Epithelial cell of proximal tubule (primary cell): Measurements from ENCODE around the gene VSTM4. TPM values are rescaled to one million over a fixed set of nuclear protein-coding genes. Genes with fewer than 3 reads are reported as not detected.

Experiments used
- DNase-seq: peaks from one replicate; pipeline ENCODE4 v3.0.0-alpha.2; 2011; ENCODE audit warnings: low read depth
- H3K4me3 ChIP-seq: 2 replicates; pipeline ENCODE4 v1.5.1; 2011; ENCODE audit warnings: low read depth, mild to moderate bottlenecking, low read length
- CTCF ChIP-seq: conservative IDR thresholded peaks from 2 replicates; pipeline ENCODE4 v1.5.1; 2012; ENCODE audit warnings: low read depth, mild to moderate bottlenecking, low read length
- total RNA-seq: library from RNA; depleted of rRNA; stranded (reverse); fragments of >200 nt; gene quantifications from 2 replicates; pipeline ENCODE4 v1.2.3, GENCODE V29; 2015

VSTM4 gene
- total RNA-seq, 1 donor from 2014 or later, result 0.40 TPM

- H3K4me3 ChIP-seq, result no peak overlapping the region
- DNase-seq, result no peak
- no peak for TF ChIP-seq CTCF
Observed at GRCh38 chr10:49138361-49138891, 23.1 kb upstream of the VSTM4 start.

- no peak for TF ChIP-seq CTCF
- no peak overlapping the region for H3K4me3 ChIP-seq
- DNase-seq, result no peak
Observed at GRCh38 chr10:49136525-49136924, 21.2 kb upstream of the VSTM4 start.

GRCh38 chr10:49135575-49136313 is 20.4 kb upstream of the VSTM4 start:
- no peak for TF ChIP-seq CTCF
- no peak for DNase-seq
- no peak overlapping the region for H3K4me3 ChIP-seq

- no peak overlapping the region for H3K4me3 ChIP-seq
- TF ChIP-seq CTCF, result no peak
- no peak for DNase-seq
Observed at GRCh38 chr10:49134327-49134726, 19.0 kb upstream of the VSTM4 start.

GRCh38 chr10:49133706-49134248 is 18.5 kb upstream of the VSTM4 start, which contains the start of gene FAM170B:
FAM170B (minus strand) TSS chr10:49134021; CDS start chr10:49133918, 103 bp downstream.
- H3K4me3 ChIP-seq, result no peak within 1 kb of the TSS
- no peak for TF ChIP-seq CTCF
- no peak for DNase-seq

GRCh38 chr10:49132362-49132737 is 17.0 kb upstream of the VSTM4 start:
- TF ChIP-seq CTCF, result no peak
- no peak for DNase-seq
- H3K4me3 ChIP-seq, result no peak overlapping the region
